A204.1 (cell line): ENCODE measurements around the gene SLC6A18.

Source experiments
- FAIRE-seq: peaks from 2 replicates; lab custom pipeline; 2012; peaks lifted over from hg19 to GRCh38; lab: Jason Lieb, UNC

SLC6A18 gene

DNA sequence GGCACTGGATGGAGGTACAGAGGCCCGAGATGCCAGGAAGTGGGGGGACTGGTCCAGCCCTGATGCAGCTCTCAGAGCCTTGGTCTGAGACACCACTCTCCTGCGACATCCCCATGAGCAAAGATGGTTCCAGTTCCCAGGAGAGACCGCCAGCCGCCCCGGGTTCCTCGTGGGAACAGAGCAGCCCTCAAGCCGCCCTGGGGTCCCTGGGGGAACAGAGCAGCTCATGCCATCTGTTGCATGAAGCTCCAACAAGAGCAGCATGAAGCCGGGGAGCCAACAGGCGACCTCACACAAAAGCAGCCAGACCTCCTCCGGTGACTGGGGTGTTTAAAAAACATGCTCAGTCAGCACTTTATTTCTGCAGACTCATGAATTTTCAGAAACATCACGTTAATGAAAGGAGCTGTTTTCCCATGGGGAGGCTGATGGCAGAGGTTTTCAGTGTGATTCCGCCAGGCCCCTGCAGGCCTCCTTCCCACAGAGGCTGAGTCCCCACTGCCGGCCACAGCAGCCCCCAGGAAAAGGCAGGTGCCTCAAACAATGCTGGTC, 6.2 kb downstream of the SLC6A18 start:
- no peak for FAIRE-seq

DNA sequence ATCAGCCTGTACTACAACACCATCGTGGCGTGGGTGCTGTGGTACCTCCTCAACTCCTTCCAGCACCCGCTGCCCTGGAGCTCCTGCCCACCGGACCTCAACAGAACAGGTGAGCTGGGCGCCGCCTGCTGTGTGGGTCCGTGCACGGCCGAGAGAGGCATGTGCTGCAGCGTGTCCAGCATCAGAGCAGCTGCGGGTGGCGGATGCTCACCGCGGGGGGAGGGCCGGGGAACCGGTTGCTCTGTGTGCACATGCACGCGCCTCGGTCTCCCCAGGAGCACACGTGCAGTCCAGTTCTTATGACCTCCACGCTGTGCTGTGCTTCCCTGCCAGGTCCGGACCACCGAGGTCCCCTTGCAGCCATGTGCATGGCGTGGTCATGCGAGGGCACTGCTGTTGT, 7.6 kb downstream of the SLC6A18 start:
- FAIRE-seq, result no peak

DNA sequence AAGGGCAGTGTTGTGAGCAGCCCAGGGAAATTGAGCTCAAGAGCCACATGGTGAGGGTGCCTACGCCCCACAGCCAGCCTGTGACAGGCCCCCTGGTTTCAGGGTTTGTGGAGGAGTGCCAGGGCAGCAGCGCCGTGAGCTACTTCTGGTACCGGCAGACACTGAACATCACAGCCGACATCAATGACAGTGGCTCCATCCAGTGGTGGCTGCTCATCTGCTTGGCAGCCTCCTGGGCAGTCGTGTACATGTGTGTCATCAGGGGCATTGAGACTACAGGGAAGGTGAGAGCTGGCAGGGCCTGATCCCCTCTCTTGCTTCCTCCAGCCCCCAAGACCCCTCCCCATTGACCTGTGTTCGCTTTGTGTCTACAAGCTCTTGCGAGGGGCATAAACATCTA, 10.2 kb downstream of the SLC6A18 start:
- no peak for FAIRE-seq

DNA sequence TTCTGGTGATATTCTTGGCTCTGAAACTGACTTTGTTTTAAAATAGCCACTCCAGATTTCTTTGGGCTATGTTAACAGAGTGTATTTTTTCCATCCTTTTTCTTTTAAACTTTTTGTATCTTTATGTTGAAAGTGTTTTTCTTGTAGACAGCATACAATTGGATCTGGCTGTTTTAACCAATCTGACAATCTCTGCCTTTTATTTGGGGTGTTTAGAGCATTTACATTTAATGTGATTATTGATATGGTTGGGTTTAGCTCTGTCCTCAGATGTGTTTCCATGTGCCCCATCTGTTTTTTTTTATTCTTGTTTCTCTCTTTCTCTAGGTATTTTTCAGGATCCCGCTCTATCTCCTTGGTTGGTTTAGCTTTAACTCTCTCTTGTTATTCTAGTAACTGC, 10.7 kb downstream of the SLC6A18 start:
- FAIRE-seq, result no peak

DNA sequence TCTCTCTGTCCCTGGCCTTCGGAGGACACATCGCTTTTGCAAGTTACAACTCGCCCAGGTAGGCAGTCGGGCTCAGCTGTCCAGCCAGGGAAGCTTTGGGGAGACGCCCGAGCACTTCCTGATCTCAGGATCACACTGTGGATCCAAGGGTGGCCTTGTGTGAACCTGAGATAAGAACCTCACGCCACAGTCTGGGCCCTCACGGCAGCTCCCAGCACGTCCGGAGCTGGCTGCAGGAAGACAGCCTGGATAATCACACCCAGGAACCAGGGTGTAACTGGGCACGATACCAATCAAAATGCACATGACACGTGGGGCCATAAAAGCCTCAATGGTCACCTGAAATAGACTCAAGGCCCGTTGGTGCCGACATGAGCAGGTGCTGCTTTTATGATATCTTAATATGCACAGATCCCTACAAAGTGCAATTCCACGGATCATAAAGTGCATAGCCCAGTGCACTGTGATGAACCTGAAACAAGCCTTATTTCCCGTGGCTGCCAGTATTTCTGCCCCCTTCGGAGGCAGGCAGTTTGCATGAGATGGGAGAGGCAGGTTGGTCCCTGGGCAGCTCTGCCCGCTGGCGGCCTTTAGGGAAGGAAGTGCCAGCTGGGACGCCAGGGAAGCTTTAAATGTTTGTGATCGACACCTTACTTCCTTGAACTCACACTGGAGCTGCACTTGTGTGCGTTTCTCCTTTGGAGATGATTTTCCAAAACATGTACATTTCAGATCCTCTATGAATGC, 14.5 kb downstream of the SLC6A18 start:
- FAIRE-seq, result no peak

DNA sequence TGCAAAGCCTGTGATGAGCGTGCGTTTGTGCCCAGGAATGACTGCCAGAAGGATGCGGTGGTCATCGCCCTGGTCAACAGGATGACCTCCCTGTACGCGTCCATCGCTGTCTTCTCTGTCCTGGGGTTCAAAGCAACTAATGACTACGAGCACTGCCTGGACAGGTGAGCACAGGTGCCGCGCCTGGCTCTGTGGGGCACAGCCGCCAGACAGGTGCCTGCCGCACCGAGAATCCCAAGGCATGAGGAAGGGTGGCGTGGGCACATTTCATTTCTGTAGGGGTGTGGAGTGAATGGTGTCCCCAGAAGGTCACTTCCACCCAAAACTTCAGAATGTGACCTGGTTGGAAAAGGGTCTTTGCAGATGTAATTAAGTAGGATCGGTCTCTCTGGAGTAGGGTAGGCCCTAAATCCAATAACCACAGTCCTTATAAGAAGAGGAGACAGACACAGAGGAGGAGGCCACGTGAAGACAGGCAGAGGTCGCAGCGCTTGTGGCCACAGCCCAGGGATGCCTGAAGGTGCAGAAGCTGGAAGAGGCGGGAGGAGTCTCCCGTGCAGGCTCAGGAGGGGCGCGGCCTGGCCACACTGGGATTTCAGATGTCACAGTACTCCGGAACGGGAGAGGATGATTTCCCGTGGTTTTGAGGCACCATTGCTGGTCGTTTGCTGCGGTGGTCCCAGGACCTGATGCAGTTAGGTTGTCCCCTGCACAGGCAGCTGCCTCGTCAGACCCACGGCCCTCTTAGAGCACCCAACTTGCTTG, 15.5 kb downstream of the SLC6A18 start:
- no peak for FAIRE-seq

DNA sequence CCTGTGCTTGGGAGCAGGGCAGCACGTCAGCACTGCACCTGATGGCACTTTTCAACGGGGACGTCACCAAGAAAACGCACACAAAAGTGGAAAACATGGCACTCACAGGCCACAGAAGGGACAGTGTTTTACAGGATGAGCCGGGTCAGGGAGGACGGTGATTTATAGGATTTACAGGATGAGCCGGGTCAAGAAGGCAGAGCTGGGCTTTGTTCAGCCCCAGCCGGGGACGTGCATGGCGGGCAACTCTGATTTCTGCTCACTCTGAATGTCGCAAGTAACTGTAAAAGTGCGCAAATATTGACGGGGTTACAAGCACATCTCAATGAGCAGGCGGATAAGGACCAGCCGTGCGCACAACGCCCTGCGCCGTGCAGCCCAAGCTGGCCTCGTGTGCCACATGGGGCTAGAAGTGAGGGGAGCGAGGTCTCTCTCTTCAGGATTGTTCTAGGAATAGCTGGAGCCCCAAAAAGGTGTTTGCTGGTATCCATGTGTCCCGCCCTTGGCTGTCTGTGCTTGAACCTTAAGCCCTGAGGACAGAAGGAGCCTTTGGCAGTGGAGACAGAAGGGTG, 16.4 kb downstream of the SLC6A18 start:
- FAIRE-seq, result no peak

DNA sequence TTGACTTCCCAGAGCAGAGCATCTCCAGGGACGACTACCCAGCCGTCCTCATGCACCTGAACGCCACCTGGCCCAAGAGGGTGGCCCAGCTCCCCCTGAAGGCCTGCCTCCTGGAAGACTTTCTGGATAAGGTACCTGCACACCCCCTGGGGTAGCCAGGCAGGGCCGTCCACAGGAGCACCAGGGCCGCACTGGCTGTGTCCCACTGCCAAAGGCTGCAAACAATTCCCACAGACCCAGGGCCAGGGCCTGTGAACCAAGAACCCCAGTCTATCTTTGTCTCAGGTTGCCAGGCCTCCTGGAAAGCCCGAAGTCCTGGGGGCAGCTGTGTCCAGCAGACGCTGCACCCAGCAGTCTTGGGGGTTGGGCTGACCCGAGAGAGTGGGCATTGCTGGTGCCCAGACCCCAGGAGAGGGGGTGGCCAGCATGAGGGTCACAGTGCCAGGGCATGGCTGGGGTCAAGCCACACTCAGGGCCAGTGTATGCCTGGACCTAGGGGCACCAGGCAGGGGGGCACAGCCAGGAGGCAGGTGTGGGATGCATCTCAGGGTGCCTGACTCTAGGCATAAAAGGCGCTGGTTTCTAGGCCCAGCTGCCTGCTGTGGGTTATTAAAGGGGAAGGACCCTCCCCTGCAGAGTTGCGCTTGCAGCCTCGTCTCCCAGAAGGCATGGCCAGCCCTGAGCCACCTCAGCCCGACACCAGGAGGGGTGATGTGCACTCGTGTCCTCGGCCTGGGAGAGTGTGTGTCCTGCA, 17.7 kb downstream of the SLC6A18 start:
- FAIRE-seq, result no peak

DNA sequence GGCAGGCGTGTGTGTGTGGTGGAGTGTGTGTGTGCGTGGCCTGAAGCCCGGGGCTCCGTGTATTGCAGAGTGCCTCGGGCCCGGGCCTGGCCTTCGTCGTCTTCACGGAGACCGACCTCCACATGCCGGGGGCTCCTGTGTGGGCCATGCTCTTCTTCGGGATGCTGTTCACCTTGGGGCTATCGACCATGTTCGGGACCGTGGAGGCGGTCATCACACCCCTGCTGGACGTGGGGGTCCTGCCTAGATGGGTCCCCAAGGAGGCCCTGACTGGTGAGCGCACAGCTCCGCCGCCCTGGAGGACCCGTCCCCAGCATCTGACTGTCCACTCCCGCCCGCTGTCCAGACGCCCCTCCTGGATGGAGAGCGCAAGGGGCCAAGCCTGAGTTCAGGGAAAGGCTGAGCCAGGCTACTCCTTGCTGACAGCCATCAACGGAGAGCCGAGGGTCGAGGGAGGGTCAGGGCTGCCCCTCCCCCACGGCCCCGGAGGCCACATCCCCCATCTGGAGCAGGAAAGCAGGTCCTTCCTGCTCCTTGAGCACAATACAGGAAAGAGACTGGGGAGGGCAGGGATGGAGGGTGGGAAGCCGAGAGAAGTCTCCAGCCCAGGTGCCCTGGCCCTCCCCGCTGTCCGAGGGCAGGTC, 18.4 kb downstream of the SLC6A18 start:
- no peak for FAIRE-seq

DNA sequence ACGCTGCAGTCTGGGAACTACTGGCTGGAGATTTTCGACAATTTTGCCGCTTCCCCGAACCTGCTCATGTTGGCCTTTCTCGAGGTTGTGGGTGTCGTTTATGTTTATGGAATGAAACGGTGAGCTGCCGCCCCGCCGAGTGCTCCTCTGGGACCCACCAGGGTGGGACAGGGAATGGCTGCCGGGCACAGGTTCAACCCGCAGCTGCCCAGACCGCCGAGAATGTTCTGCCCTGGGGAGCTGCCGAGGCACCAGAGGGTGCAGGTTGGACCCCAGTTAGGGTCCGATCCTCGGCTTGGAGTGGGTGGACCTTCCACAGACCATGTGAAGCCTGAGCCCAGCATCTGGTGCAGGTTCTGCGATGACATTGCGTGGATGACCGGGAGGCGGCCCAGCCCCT, 19.1 kb downstream of the SLC6A18 start:
- FAIRE-seq, result no peak

DNA sequence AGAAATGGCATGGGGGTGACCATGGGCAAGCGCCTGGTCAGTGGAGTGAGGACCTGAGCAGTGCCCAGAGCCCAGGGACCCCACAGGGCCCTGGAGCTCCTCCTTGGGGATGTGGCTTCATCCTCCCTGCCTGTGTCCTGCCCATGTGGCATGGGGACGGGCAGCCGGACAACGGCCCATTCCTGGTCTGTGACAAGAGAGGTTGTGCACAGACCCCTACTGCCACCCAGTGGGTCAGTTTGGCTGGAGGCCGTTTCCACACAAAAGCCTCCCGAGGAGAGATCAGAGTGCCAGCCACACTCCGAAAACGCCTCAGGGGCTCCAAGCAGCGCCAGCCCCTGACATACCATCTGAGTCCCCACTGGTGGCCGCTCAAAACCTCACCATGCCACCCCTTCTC, 19.8 kb downstream of the SLC6A18 start:
- FAIRE-seq, result no peak

DNA sequence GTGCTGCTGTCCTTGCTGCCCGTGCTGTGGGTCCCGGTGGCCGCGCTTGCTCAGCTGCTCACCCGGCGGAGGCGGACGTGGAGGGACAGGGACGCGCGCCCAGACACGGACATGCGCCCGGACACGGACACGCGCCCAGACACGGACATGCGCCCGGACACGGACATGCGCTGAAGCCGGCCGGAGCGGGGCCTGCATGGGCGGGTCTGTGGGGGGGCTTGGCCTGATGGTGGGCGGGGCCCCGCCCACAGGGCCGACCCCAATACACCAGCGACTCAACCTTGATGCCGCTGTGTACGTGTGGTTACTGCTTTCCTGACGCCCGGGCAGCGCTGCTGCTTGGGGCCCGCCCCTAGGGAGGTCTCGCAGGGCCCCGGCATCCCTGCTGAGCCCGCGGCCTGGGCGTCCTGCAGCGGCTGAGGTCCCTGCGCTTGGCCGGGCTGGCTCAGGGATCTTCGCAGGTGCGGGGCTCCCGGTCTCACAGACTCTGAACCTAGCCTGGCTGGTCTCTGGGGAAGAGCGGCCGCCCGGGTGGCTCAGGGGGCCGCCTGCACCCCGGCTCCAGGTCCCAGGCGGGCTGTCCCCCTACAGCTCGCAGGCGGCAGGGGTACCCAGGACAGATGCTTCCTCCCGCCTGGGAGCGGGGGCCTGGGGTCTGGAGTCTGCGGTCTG, 20.9 kb downstream of the SLC6A18 start:
- FAIRE-seq, result no peak

DNA sequence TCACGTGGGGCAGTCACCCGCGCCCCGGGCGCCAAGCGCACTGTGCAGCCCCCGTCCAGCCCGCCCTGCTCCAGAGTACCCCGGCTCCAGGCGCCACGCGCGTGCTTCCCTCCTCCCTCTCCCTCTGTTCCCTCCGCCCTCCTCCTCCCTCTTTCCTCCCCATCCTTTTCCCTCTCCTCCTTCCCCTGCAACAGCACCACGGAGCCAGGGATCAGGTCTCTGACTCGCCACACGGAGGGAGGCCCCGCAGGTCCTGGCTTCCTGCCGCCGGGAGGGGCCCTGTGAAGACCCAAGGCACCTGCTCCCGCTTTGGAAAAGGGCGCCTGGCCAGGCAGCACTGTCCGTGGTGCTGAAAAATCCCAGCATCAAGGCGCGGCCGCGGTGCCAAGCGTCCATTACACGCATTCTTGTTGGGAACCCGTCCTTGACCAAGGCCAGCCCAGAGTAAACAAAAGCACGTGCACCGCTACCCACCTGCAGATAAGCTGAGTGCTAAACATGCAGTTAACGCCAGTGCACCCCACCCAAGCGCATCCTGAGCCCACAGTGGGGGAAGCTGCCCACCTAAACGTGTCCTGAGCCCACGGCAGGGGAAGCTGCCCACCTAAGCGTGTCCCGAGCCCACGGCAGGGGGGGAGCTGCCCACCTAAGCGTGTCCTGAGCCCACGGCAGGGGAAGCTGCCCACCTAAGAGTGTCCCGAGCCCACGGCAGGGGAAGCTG, 21.7 kb downstream of the SLC6A18 start:
- FAIRE-seq, result no peak

DNA sequence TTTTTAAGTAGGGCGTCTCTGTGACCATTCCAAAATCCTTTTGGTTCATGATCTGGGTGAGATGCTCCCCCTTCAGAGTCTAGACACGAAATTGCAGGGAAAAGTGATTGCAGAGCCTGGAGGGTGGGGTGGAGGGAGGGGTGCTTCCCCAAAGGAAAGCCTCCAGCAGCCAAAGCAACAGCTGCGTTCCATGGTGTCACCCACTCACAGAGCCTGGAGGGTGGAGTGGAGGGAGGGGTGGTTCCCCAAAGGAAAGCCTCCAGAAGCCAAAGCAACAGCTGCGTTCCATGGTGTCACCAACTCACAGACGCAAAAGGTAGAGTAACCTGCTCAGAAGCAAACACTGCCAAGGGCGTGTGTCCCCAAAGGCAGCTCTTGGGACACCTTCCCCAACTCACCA, 22.6 kb downstream of the SLC6A18 start:
- no peak for FAIRE-seq

DNA sequence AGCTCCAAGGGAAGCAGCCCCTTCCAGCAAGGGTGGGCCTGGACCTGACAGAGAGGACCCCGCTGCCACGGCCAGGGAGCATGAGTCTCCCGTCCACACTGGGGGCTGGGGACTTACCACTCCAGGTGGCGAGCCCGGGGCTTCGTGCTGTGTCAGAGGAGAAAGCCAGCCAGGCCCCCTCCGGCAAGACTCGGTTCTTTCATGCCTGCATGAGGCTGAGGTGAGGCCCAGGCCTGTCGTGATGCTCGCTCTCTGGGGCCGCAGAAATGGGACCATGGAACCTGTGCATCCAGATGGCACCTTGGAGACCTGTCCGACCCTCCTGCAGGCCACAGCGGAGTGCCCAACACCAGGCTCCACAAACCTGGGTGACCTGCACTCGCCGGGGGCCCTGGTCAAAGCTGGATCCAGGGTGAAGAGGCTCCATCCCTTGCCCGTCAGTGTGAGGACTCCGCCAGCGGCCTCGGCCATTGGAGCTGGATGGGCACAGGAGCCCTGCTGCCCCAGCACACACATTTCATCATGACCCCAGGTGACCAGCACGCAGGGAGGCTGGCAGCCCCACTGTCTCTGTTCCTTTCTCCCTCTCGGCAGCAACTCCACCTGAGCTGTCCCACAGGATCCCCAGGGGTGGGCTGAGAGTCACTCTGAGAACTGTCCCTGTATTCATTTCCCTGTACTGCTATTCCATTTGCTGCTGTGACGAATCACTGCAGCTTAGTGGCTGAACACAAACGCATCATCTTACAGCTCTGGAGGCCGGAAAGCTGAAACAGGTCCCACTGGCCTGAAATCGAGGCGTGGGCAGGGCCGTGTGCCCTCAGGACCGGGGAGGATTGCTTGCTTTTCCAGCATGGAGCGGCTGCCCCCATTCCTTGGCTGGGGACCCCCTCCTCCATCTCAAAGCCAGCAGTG, 24.4 kb downstream of the SLC6A18 start:
- FAIRE-seq, result no peak

DNA sequence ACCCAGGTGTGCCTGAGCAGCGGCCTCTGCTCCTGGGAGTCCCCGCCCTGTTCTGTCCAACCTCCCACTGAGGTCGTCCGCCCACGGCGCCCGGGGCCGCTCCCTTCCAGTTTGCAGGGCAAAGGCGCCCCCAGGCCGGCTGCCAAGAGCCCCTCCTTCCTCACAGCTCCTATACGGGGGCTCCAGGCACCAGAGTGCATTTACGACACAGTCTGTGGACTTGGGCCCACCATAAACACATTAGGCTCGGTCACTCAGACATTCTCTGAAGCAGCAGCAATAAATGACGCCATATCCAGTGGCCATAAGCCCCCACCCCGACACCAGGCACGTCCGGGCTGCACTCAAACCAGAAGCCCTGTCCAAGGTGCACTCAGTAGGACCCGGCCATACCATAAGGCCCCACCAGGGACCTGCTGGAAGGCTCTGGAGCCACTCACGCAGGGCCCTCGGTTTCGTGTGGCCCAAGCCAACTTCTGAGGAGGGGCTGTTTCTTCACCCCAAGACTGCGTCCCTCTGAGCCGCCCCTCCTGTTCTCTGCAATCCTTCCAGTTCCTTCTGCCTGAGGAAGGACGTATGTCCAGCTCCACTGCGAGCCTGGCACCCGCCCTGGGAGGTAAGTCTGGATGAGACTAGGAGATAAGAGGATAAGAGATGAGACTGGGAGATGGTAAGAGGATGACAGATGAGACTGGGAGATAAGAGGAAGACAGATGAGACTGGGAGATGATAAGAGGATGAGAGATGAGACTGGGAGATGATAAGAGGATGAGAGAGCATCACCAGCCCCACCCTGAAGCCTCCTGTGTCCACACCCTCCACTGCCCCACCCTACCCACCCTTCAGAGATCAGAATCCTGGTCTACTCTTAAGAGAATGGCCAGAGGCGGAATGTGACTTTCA, 26.7 kb downstream of the SLC6A18 start:
- FAIRE-seq, result no peak

DNA sequence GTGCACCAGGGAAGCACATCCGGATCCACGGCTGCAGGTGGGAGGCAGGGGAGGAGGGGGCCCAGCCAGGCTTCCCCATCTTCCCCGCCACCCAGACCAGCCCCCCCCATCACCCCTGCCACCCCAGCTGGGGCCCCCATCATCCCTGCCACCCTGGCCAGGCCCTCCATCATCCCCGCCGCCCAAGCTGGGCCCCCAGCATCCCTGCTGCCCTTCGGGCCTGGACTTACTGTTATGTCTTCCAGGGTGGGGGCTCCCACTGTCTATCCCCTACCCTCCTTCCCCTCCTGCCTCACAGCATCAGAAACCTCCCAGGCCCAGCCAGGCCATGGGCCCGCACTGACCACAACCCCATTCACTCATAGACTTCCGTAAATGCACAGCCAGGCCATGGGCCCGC, 27.5 kb downstream of the SLC6A18 start:
- FAIRE-seq, result no peak

DNA sequence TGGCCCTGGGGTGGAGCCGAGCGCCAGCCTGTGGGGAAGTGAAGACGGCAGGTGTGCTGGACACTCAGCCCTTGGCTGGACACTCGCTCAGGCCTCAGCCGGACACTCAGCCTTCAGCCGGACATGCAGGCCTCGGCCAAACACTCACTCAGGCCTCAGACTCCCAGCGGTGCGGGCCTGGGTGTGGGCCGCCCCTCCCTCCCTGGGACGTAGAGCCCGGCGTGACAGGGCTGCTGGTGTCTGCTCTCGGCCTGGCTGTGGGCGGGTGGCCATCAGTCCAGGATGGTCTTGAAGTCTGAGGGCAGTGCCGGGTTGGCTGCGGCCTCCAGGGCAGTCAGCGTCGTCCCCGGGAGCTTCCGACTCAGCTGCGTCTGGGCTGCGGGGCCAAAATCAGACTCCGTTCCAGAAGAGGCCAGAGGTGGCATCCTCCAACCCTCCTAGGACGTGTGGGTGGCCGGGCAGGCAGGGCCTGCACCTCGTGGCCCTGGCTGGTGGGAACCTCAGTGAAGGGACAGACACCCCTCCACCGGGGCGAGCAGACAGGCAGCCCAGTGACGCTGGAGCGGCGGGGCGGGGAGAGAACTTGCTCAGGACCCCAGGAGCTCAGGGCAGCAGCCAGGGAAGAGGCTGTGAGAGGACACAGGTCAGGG, 28.4 kb downstream of the SLC6A18 start:
- no peak for FAIRE-seq
